ENCODE measurements around the gene CFB. TPM values are rescaled to one million over a fixed set of nuclear protein-coding genes. Genes with fewer than 3 reads are reported as not detected.
"Not testable (repeated sequence)": the region's sequence is repeated elsewhere in the genome, so short reads cannot be mapped to it uniquely, and the experiment has no call there.

Gene CFB
- polyA plus RNA-seq, 1 experiment: 6.7 TPM

DNA sequence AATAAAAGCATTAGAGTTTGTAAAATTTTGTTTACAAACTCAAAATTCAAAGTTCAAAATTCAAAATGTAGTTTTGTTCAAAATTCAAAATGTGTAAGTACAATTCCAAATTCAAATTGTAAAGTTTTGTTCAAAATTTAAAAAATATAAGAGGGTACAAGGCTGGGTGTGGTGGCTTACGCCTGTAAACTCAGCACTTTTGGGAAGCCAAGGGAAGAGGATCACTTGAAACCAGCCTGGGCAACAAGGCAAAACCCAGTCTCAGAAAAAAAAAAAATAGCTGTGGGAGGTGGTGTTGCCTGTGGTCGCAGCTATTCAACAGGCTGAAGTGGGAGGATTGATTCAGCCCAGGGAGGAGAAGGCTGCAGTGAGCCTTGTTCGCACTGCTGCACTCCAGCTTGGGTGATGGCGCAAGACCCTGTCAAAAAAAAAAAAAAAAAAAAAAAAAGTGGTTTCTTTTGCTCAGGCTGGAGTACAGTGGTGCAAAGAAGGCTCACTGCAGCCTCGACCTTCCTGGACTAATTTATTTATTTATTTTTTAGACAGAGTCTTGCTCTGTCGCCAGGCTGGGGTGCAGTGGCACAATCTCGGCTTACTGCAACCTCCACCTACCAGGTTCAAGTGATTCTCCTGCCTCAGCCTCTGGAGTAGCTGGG lies 38.6 kb upstream of the CFB start:
- H3K36me3 ChIP-seq (ENCODE audit: control insufficient read depth, insufficient read depth, low read length): no peaks in the 10 kb centered on the region
- H3K4me3 ChIP-seq (ENCODE audit: low read depth, low read length): no peak overlapping the region
- TF ChIP-seq, protein P1, sequence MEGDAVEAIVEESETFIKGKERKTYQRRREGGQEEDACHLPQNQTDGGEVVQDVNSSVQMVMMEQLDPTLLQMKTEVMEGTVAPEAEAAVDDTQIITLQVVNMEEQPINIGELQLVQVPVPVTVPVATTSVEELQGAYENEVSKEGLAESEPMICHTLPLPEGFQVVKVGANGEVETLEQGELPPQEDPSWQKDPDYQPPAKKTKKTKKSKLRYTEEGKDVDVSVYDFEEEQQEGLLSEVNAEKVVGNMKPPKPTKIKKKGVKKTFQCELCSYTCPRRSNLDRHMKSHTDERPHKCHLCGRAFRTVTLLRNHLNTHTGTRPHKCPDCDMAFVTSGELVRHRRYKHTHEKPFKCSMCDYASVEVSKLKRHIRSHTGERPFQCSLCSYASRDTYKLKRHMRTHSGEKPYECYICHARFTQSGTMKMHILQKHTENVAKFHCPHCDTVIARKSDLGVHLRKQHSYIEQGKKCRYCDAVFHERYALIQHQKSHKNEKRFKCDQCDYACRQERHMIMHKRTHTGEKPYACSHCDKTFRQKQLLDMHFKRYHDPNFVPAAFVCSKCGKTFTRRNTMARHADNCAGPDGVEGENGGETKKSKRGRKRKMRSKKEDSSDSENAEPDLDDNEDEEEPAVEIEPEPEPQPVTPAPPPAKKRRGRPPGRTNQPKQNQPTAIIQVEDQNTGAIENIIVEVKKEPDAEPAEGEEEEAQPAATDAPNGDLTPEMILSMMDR (IDR thresholded peaks at IDR 0.05; ENCODE audit: insufficient read depth, low read depth, low read length): no peak
- H3K27me3 ChIP-seq (ENCODE audit: control insufficient read depth, insufficient read depth, low read length): no peaks in the 10 kb centered on the region
- DNase-seq (ENCODE audit: low read depth): no peak
- ChIA-PET POLR2A (interaction anchor here (0.6 to 0.7 kb wide), 2 partner anchors 174 to 336 kb away, joined by 5 read pairs; no protein-coding TSS in a partner anchor), CTCF (interaction anchor here (1.0 to 1.7 kb wide), 2 partner anchors 31 to 45 kb away, joined by 3 to 4 read pairs; no protein-coding TSS in a partner anchor)

DNA sequence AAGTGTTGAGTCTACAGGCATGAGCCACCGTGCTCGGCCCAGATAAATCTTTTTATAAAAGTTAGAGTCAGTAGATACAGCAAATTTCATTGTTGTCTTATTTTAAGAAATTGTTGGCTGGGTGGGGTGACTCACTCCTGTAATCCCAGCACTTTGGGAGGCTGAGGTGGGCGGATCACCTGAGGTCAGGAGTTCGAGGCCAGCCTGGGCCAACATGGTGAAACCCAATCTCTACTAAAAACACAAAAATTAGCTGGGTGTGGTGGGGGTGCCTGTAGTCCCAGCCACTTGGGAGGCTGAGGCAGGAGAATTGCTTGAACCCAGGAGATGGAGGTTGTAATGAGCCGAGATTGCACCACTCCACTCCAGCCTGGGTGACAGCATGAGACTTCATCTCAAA lies 37.6 kb upstream of the CFB start:
- POLR2A ChIA-PET; H3K4me3 ChIP-seq (ENCODE audit: low read depth, low read length); H3K36me3 ChIP-seq (ENCODE audit: control insufficient read depth, insufficient read depth, low read length); DNase-seq (ENCODE audit: low read depth); H3K27me3 ChIP-seq (ENCODE audit: control insufficient read depth, insufficient read depth, low read length): not testable (repeated sequence)
- CTCF ChIA-PET: interaction anchor here (1.5 to 1.7 kb wide), 2 partner anchors 8 to 44 kb away, joined by 3 to 4 read pairs; no protein-coding TSS in a partner anchor

DNA sequence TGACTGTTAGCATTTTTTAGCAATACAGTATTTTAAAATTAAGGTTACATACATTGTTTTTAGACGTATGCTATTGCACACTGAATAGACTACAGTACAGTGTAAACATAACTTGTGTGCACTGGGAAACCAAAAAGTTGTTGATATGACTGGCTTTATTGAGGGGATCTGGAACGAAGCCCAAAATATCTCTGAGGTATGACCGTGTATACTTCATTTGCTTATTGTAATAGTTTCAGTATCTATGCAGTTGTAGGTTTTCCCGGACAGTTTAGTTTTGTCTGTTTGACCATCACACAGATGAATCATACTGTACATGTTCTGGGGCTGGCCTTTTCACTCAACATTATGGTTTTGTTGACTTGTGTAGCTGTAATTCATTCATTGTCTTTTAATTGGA lies 37.1 kb upstream of the CFB start:
- TF ChIP-seq, protein P1 (IDR thresholded peaks at IDR 0.05; ENCODE audit: insufficient read depth, low read depth, low read length): no peak
- Histone ChIP-seq H3K4me3 (ENCODE audit: low read depth, low read length) (no peak overlapping the region), H3K27me3 (ENCODE audit: control insufficient read depth, insufficient read depth, low read length) (no peaks in the 10 kb centered on the region), H3K36me3 (ENCODE audit: control insufficient read depth, insufficient read depth, low read length) (no peaks in the 10 kb centered on the region)
- ChIA-PET CTCF (interaction anchor here (1.5 to 2.3 kb wide), 2 partner anchors 8 to 43 kb away, joined by 3 to 8 read pairs; no protein-coding TSS in a partner anchor), POLR2A (no interaction called here)
- no peak for DNase-seq (ENCODE audit: low read depth)

DNA sequence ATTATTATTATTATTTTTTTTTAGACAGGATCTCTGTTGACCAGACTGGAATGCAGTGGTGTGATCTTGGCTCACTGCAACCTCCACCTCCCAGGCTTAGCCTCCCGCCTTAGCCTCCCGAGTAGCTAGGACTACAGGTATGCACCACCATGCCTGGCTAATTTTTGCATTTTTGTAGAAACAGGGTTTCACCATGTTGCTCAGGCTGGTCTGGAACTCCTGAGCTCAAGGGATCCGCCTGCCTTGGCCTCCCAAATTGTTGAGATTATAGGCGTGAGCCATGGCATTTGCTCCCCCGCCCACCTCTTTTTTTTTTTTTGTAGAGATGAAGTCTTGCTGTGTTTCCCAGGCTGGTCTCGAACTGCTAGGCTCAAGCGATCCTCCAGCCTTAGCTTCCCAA lies 36.6 kb upstream of the CFB start:
- H3K27me3 ChIP-seq (ENCODE audit: control insufficient read depth, insufficient read depth, low read length); DNase-seq (ENCODE audit: low read depth); H3K36me3 ChIP-seq (ENCODE audit: control insufficient read depth, insufficient read depth, low read length); H3K4me3 ChIP-seq (ENCODE audit: low read depth, low read length); POLR2A ChIA-PET: not testable (repeated sequence)
- CTCF ChIA-PET: interaction anchor here (1.5 to 2.3 kb wide), 2 partner anchors 9 to 43 kb away, joined by 3 to 8 read pairs; no protein-coding TSS in a partner anchor

DNA sequence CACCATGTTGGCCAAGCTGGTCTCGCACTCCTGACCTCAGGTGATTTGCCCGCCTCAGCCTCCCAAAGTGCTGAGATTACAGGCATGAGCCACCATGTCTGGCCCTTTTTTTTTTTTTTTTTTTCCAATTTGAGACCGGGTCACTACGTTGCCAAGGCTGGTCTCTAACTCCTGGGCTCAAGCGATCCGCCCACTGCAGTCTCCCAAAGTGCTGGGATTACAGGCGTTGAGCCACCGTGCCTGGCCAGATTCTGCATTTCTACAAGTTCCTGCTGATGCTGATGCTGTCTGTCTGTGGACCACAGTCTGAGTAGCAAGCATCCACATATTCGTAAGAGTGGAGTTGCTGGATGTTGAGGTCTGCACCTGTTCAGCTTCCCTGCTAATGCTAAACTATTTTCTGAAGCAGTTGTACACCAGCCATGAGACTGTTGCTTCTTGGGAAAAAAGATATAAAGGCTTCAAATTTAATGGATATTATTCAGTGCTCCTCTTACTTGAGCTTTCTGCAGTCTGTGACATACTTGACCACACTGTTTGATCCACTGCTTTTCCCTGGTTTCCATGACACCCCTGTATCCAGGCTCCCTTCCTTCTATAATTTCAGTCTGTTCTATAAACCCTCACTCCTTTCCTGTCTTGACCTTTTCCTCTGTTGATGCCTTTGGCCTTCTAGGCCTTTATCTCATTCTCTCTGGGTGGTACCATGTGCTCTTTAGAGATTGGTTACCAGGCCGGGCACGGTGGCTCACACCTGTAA lies 33.9 kb upstream of the CFB start:
- ChIA-PET POLR2A (interaction anchor here (0.6 kb wide), 1 partner anchor 331 kb away, joined by 5 read pairs; no protein-coding TSS in a partner anchor), CTCF (interaction anchor here (1.4 kb wide), 1 partner anchor 40 kb away, joined by 9 read pairs; no protein-coding TSS in a partner anchor)
- no peak overlapping the region for H3K4me3 ChIP-seq (ENCODE audit: low read depth, low read length)
- TF ChIP-seq, protein P1 (IDR thresholded peaks at IDR 0.05; ENCODE audit: insufficient read depth, low read depth, low read length): no peak
- no peaks in the 10 kb centered on the region for H3K36me3 ChIP-seq (ENCODE audit: control insufficient read depth, insufficient read depth, low read length)
- no peaks in the 10 kb centered on the region for H3K27me3 ChIP-seq (ENCODE audit: control insufficient read depth, insufficient read depth, low read length)
- no peak for DNase-seq (ENCODE audit: low read depth)

DNA sequence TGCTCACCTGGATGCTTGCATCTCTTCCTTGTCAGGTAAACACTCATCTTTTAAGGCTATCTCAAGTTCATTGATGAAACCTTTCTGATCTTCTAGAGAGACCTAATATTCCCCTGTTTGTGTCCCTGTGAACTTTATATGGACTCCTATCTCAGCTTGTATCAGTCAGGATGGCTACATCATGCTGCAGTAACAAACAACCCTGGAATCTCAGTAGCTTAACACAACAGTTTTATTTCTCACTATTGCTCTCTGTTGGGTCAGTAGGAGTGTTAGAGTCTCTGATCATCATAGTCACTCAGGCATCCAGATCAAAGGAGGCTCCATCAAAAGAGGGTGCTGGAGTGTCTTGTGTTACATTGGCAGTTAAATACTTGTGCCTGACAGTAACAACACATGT lies 30.5 kb upstream of the CFB start:
- Histone ChIP-seq H3K27me3 (ENCODE audit: control insufficient read depth, insufficient read depth, low read length) (no peaks in the 10 kb centered on the region), H3K4me3 (ENCODE audit: low read depth, low read length) (no peak overlapping the region), H3K36me3 (ENCODE audit: control insufficient read depth, insufficient read depth, low read length) (no peaks in the 10 kb centered on the region)
- TF ChIP-seq, protein P1 (IDR thresholded peaks at IDR 0.05; ENCODE audit: insufficient read depth, low read depth, low read length): no peak
- DNase-seq (ENCODE audit: low read depth): no peak
- ChIA-PET CTCF (no interaction called here), POLR2A (no interaction called here)

Data from BJ (cell line).